Endothelial cell of hepatic sinusoid (primary cell): Measurements from ENCODE around the gene RITA1.
"Not testable (repeated sequence)": the region's sequence is repeated elsewhere in the genome, so short reads cannot be mapped to it uniquely, and the experiment has no call there.

Source experiments
- in situ Hi-C: cut with HindIII; loops from 2 replicates; pipeline ENCODE4 v1.10.0; 2017; ENCODE audit warnings: low sequenced_read_pairs

RITA1 gene

DNA sequence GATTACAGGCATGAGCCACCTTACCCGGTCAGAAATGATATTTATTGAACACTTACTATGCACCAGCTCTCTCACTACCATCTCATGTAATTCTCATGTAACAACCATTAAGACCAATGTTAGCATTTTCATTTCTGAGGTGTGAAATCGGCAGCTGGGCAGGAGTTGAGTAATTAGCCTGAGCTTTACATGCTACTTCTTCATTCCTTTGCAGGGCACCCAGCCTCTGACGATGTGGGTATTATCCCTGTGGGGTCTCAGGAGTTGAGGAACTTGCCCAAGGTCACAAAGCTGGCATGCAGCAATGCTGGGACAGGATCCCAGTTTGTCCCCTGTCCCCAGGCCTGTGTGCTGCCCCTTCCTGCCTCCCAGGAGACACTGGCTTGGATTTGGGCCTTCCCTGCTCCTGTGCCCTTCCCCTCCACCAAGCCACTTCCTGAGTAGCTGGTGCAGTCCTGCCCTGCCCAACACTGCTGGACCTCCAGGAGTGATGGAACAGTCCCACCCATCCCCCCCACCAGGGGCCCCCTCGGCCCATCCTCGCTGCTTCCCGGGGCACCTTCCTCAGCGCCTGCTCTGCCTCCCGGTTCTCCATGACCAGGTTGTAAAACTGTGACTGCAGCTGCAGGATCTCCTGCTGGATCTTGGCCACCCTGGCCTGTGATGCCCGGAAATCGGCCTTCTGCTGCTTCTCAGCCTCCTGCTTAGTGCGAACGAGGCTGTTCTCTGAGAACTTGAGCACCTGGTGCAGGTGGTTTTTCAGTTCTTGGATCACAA lies 14.7 kb downstream of the RITA1 start:
- in situ Hi-C loops = no loop called here

DNA sequence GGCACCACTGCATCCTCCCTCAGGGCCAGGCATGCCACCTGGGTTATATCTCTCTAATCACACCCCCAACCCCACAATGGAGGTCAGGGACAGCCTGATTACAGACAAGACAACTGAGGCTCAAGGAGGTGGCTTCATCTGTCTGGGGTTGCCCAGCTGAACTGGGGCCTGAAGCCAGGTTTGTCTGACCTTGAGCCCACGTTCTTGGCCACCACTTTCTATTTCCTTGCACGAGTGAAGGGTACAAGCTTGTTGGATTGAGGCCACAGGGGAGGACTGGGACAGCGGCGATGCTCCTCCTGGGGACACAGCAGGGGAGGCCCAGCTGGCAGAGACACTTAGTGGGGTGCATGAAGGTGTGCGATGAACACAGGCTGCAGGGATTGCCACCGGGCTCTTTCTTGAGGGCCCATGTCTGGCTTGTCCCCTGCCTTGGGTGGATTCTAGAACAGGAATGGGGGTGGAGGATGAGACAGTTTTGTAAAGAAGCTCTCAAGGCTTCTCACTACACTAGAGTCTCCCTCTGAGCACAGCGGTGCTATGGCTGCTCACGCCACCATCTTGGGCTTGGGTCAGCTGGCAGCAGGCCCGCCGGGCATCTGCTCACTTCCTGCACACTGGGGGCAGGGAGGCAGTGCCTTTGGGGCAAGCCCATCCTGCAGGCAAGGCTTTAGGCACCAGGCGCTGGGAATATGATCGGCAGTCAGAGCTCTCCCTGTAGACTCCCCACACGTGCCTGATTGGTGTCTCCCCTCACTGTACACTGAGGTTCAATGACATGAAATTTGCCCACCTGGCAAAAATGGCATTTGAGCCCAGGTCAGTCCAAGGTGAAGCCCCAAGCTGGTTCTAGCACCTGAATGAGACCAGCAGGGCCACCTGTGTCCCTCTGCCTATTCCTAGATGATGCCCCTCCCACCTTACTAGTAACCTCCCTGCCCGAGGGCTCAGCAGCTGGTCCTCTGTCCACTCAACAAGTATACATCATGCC lies 16.0 kb downstream of the RITA1 start:
- in situ Hi-C loops = no loop called here

DNA sequence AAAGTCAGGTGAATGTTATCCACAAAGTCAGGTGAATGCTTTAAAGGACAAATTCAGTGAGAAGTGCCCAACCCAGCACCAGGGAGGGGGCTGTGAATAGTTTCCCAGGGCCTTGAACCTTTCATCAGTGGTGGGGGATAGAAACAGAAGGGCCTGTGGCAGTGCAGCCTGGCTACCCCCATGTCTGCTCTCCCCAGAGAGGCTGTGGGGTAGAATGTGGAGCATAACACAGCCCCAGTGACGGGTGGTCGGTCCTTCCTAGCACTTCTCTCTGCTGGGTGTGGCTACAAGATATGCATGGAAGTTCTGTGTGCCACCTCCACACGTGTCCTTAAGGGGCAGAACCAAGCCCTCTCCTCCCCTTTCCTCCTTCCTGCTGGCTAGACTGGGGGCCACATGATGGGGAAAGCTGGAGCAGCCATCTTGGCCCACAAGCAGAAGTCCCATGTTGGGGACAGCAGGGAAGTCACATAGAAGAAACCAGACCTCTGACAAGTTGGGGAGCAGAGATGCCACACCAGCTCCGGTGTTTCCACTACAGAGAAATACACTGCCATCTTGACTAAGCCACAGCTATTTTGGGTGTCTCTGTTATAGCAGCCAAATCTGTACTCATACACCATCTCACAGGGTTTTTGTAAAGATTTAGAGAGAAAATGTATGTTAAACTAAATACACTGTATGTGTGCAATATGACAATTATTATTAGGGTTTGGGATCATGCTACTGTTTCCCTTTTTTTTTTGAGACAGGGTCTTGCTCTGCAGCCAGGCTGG lies 17.0 kb downstream of the RITA1 start:
- in situ Hi-C loops = no loop called here

DNA sequence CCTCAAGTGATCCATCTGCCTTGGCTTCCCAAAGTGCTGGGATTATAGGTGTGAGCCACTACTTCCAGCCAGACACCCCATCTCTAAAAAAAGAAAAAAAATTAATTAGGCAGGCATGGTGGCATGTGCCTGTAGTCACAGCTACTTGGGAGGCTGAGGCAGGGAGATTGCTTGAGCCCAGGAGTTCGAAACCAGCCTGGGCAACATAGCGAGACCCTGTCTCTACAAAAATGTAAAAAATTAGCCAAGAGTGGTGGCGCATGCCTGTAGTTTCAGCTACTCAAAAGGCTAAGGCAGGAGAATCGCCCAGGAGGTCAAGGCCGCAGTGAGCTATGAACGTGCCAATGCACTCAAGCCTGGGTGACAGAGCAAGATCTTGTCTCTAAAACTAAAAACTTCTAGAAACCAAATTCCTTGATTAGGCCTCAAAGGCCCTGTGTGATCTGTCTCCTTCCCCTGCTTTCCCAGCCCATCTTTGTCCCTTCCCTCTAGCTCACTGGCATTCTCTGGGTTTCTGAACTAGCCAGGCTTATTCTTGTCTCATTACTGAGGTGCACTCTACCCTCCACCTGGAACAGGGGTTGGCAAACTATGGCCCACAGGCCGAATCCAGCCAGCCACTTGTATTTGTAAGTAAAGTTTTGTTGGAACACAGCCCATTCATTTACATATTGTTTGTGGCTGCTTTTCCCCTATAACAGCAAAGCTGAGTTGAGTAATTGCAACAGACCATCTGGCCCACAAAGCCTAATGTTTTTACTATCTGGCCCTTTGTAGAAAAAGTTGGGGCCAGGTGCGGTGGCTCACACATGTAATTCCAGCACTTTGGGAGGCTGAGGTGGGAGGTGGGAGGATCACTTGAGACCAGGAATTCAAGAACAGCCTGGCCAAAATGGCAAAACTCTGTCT lies 18.6 kb downstream of the RITA1 start:
- in situ Hi-C loops = no loop called here

DNA sequence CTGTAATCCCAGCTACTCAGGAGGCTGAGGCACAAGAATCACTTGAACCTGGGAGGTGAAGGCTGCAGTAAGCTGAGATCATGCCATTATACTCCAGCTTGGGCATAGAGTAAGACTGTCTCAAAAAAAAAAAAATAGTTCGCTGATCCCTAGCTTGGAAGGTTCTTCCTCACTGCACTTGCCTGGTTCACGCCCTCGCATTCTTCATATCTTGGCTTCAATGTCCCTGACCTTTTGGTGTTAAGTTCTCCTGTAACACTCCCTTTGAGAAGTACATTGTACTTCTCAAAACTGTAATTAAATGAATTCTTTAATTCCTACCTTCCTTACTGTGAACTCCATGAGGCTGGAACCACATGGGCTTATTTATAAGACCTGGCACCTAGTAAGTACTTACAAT lies 19.3 kb downstream of the RITA1 start:
- in situ Hi-C loops = no loop called here

DNA sequence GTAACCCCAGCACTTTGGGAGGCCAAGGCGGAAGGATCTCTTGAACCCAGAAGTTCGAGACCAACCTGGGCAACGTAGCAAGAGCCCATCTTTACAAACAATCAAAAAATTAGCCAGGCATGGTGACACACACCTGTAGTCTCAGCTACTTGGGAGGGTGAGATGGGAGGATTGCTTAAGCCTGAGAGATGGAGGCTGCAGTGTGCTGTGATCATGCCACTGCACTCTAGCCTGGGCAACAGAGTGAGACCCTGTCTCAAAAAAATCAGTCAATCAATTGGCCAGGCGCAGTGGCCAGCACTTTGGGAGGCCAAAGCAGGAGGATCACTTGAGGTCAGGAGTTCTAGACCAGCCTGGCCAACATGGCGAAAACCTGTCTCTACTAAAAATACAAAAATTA lies 21.3 kb downstream of the RITA1 start:
- in situ Hi-C loops = not testable (repeated sequence)

DNA sequence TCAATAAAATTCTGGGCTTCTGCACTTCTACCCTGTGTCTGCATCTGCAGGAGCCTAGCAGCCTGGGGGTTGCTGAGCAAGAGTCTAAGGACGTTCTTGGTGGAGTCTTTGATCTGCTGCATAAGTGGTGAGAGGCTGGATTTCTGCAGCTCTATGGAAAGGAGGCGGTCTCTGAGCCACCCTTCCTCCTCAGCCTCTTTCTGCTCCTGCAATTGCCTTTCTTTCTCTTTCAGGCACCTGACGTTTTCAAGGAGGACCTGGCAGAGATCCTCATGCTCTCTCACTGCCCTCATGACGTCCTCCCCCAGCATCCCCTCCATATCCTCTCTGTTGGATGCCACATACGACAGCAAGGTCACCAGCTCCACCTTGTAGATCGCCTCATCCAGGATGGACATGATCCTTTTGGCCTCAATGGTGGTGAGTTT lies 22.1 kb downstream of the RITA1 start:
- in situ Hi-C loops = no loop called here

DNA sequence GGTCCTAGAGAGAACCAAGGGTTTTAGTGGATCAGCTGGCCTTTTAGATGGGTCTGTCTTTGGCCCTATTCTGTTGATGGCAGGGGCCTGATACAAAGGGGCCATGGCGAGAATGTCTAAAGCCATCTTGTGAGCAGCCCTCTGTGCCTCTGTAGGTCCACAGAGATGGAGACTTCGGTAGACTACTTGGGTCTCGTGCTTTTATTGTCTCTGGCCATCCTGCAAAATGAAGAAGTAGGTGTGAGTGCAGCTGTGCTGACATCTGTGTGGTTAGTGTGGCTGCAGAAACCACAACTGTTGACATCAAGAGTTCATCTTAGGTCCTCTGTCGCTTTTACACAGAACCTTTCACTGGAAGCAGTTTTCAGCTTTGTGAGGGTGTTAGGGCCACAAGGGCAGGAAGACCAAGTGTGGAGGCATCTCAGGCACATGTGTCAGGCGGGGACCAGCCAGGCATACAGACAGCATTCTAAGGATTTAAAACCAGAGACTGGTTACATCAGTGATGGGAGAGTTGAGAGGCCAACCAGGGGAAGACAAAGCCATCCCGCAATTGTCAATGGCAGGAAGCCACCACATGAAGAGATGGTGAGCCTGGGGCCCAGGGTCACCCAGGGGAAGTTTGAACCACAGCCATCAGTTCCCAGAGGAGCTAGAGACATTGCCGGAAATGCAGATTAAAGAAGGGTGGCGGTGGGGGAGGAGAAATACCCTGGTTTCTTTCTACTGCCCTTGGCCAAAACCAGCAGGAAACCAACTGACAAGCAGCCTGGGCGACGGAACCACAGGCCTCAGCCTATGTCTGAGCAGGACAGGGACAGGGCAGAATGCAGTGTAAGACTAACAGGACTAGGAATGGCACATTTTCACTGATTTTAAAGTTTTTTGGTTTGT lies 22.8 kb downstream of the RITA1 start:
- in situ Hi-C loops = no loop called here

DNA sequence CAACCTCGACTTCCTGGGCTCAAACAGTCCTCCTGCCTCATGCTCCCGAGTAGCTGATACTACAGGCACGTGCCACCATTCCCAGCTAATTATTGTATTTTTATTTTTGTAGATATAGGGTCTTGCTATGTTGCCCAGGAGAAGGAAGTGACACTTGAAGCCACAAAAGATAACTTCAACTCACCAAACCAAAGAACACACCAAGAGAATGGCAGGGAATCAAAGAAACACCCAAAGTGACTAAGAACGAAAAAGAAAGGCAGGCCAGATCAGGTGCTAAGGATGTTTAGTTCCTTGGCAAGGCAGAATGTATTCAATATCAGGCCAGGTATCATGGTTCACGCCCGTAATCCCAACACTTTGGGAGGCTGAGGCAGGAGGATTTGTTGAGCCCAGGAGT lies 25.6 kb downstream of the RITA1 start:
- in situ Hi-C loops = no loop called here

DNA sequence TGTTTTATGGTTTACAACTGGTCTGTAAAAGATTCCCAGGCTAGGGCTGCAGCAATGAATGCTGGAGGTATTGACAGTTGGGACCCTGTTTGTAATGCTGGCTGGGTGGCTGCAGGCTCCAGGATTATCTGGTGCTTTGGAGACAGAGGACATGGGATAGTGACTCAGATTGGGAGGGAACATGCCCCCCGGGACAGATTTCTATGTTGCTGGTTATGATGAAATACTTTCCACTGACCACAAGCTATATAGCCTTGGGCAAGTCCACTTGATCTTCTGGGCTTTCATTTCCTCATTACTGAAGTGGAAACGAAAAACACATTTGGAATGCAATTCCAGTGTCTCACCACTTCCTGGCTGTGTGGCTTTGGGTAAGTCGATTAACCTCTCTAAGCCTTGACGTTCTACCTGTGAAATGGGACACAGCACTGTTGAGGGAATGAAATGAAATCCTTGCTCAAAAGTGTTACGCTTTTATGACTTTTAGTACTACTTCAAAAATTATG lies 29.4 kb downstream of the RITA1 start:
- in situ Hi-C loops = no loop called here

DNA sequence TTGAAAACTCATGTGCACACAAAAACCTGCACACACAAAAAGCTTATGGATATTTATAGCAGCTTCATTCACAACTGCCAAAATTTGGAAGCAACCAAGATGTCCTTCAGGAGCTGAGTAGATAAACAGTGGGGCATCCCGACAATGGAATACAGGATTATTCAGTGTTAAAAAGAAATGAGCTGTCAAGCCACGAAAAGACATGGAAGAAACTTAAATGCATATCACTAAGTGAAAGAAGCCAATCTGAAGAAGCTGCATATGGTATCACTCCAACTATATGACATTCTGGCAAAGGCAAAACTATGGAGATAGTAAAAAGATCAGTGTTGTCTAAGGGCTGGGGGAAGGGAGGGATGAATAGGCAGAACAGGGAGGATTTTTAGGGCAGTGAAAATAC lies 30.5 kb downstream of the RITA1 start:
- in situ Hi-C loops = no loop called here

DNA sequence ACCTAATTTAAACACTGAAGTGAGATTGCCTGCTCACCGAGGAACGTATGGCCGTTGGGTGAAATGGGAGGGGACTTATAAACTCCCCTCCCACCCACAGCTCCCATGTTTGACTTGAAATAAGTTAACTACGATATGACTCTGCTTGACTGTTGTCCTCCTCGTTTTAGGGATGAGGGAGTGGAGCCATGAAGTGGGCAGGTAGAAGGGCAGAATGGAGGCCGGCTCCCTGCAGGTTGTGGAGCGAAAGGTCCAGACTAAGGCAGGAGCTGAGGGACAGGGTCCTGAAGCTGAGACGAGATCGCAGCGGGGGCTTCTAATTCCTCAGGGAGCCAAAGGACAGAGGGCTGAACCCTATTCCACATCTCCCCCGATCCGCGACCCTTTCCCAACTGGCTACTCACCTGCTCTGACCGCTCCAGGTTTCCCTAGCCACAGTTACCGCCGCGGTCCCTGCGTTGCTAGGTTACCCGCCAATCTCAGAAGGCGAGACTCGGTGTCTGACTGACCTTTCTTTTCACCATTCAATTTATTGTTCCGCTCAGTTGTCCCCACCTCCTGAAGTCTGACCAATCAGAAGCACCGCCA lies 35.2 kb downstream of the RITA1 start:
- in situ Hi-C loops = no loop called here

DNA sequence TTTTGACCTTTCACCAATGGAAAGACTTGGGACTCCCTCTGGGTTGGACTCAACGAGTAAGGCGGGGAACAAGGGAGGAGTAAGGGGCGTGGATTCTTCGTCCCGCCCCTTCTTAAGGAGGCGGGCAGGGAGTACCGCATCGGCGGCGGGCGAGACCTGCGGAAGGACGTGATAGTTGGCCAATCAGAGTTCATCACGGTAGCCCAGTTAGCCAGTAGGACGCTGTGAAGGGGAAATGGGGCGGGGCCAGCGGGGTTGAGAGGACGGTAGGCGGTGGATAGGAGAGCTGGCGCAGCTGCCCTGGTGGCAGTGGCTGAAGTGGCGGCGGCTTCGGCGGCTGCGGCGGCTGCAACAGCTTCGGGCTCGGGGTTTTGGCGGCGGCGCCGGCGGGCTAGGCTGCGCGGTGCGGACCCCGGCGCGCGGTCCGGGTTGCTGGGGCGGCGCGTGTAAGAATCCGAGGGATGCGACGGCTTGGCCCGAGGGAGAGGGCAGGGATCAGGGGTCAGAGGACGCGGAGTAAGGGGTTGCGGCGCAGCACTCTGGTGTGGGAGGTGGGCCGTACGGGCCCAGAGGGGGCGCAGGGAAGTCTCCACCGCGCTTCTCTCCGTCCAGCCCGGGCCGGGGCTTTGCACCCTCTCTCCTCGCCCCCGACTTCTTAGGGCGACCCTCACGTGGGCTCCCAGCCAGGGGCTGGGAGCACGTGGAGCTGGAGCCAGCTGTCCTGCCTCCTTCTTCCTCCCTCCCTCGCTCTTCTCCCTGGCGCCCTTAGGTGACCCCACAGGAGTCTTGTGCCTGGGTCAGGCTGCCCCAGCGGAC lies 35.9 kb downstream of the RITA1 start, which contains the start of gene TPCN1:
Gene TPCN1, plus strand, starts transcription at position 284 of the 816 bp plus-strand sequence. CDS start 5,389 bp downstream, outside the sequence.
- in situ Hi-C loops = no loop called here

DNA sequence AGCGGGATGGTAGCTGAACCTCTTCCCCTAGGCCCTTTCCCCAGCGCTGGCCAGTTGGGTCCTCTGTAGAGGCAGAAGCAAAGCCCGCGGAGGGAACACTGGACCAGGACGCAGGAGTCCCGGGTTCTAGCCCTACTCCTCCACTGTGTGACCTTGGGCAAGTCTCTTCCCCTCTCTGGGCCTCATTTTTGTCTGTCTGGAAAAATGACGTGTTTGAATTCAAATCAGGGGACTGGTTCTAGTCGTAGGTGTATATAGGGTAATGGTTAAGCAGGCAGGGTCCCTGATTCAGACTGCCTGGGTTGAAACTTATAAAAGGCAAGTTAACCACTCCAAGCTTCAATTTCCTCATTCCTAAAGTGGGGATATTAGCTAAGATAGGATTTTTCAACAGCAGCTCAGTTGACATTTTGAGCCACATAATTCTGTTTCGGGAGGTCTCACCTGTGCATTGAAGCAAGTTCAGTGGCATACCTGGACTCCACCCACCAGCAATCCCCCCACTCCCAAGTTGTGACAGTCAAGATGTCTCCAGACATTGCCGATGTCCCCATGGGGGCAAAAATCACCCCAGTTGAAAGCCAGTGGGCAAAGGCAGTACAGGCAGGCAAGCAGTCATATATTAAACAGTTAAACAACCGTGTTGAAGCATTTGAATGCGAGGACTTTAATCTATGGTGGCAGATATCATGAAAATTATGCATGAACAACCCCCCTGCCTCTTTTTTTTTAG lies 36.6 kb downstream of the RITA1 start:
- in situ Hi-C loops = no loop called here

DNA sequence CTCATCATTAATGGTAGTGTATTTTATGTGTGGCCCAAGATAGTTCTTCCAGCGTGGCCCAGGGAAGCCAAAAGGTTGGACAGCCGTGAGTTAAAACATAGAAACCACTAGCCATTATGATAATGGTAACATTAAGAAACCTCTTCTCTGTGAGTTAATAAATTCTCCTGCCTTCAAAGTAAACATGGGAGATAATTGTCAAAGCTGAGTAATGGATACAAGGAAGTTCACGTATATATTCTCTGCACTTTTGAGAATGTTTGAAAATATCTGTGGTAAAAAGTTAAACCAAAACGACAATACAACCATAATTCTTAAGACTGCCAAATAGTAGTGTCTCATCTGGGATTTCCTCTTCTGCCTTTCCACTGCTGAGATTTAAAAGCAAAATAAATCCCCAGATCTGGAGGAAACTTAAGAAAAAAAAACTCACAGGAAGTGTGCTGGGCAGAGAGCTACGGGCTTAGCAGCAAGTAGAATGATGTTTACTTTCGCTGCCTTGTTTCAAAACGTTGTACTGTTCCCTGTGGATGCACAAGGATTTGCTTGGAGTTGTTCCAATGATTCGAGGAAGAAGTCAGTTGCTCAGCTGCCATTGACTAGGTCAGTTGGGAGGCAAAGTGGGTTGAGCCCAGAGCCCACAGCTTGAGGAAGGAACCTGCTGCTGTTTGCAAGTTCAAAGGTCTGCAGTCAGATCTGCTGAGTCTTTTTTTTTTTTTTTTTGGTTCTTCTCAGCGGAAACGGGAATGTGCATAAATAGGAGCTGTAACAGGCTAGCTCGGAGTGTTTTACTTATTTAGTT lies 37.4 kb downstream of the RITA1 start:
- in situ Hi-C loops = no loop called here

DNA sequence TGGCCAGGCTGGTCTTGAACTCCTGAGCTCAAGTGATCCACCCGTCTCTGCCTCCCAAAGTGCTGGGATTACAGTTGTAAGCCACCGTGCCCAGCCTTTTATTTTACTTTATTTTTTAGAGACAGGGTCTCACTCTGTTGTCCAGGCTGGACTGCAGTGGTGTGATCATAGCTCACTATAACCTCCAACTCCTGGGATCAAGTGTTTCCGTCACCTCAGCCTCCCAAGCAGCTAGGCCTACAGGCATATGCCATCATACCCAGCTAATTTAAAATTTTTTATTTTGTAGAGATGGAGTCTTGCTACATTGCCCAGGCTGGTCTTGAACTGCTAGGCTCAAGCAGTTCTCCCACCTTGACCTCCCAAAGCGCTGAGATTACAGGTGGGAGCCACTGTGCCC lies 39.4 kb downstream of the RITA1 start:
- in situ Hi-C loops = no loop called here
